ENCODE data around the gene TFPI2.

Gene TFPI2

DNA sequence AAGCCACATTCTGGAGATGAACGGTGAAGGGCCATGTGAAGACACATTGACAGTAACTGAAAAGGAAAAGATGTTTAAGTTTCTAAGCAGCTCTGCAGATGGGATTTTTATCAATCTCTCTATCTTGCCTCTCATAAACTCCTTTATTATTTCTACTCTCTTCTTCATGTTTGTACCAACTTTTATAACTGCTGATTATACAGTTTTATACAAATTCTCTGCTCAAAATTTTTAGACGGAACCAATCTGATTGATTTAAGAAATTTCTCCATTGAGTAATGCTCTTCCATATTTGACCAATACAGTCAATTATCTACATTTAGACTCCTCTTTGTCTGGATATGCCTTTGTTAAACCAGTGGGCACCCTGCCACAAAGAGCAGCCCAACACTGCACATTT is 31.7 kb downstream of the TFPI2 start:
- DNase-seq (ENCODE audit: low read depth, low spot score), result no peak

DNA sequence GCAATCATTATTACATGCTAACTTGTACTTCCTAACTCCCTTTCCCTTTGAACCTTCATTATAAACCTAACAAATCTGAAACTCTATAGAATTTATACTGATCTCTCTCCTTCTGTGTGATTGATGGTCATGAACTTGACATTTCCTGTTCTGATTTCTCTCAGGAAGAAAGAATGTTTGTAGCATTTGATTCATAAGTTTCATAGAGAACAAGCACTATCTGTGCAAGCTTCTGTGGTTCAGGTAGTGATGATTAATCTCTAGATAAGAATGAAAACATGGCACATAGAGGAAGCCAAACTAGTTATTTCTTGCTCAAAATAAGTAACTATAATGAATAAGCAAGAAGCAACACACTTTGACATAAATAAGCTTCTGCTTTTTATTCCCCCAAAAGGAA is 34.2 kb downstream of the TFPI2 start:
- DNase-seq (ENCODE audit: low read depth, low spot score), result no peak

DNA sequence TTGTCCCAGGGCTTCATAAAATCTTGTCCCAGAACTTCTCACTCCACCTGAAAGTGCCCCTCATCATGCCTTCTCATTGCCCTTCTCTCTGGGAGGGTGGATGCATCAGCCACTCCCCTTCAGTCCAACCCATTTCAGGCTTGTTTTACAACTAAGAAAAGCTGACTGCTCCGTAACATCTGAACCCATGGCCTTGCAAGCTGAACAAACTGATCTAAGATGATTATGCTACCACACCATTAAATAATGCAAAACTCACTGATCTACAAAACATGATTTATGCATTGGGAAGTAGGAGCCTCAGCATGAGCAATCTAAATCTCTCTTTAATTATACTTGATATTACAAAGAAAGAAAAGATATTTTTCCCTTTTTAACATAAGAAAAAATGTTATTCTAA is 34.8 kb downstream of the TFPI2 start:
- DNase-seq (ENCODE audit: low read depth, low spot score), result no peak

DNA sequence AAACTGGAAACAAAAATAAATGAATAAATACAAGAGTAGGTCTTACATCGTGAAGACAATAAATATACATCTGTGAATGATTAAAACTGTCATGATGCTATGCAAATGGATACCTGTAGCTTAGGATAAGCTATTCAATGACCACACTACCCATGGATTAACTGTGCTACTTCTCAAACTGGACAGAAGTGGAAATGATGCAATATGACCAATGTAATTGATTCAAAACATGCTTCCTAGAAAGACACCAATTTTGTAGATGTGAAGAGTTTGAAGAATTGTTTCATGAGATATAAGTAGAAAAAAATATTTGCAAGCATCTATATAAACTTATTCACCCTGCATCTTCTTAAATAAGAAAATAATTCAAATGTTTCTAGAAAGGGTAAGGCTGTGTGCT is 36.1 kb downstream of the TFPI2 start:
- DNase-seq (ENCODE audit: low read depth, low spot score), result no peak

DNA sequence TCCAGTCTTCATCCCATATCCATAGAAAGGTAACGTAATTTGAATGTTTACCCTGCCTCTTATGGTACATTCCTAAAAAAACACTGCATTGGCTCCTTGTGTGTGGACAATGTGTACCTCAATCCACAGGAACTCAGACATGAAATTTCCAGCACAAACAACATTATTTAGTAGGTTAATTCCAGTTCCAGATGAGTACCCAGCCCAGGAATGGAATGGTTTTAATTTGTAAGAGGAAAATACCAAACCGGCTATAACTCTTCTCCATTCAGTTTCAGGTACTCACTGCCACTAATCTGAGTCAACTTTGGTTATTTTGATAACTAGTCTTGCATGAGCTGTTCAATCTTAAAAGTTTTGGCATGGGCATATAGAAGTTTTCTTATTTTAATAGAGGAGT is 39.0 kb downstream of the TFPI2 start:
- DNase-seq (ENCODE audit: low read depth, low spot score), result no peak

- no peak for DNase-seq (ENCODE audit: low read depth, low spot score)
These were observed 47.3 kb downstream of the TFPI2 start for GRCh38 chr7:93843260-93843659.

DNA sequence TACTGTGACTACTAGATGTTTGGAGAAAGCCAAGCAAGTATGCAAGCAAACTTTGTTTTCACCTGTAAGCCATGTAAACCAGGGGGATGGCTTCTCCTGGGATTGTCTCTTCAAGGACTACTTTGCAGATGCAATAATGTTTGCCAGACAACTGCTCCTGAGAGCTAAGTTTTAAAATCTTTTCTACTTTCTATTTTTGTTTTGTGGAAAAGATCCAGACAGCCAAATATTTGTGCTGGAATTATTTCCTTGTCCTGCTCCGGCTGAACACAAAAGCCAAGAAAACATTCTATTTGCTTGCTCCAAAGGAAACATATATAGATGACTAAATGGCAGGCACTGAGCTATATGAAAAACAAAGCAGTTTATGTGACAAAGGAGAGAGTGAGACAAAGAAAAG is 51.6 kb downstream of the TFPI2 start:
- DNase-seq (ENCODE audit: low read depth, low spot score), result no peak

GRCh38 chr7:93837245-93837644 is 53.3 kb downstream of the TFPI2 start:
- no peak for DNase-seq (ENCODE audit: low read depth, low spot score)

DNA sequence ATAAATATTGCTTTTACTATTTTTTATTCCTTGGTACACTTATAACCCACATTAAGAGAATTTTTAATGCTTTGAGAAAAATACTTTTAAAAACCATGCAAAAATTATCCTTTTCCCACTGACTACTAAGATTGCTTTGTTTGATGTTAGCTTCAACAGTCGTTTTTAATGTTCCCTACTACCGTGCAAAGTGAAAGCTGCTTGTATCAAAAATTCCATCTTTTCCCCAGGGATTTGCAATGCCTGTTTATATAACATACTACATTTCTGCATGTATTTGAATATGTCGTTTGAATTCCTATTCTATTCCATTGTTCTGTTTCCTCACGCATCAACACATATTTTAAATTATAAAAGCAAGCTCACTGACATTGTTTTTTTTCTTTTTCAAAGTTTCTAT is 54.4 kb downstream of the TFPI2 start:
- DNase-seq (ENCODE audit: low read depth, low spot score), result no peak

GRCh38 chr7:93835702-93836101 is 54.9 kb downstream of the TFPI2 start:
- no peak for DNase-seq (ENCODE audit: low read depth, low spot score)

Data from iPS DF 19.7 (cell line).